ENCODE measurements around the gene ARPC1B. TPM values are rescaled to one million over a fixed set of nuclear protein-coding genes. Genes with fewer than 3 reads are reported as not detected.
"Not testable (repeated sequence)": the region's sequence is repeated elsewhere in the genome, so short reads cannot be mapped to it uniquely, and the experiment has no call there.

Gene ARPC1B
- polyA plus RNA-seq, 1 donor: 48.9 TPM

- no peak for DNase-seq
Observed at GRCh38 chr7:99368750-99369389, 5.7 kb upstream of the ARPC1B start.

GRCh38 chr7:99369767-99370391 lies 4.7 kb upstream of the ARPC1B start:
- peak; percentile 57 for DNase-seq

- DNase-seq: no peak
Observed at GRCh38 chr7:99371376-99371920, 3.1 kb upstream of the ARPC1B start.

GRCh38 chr7:99372275-99373090 lies 2.0 kb upstream of the ARPC1B start:
- no peak for DNase-seq

- no peak for DNase-seq
Observed at GRCh38 chr7:99373091-99374066, 1.2 kb upstream of the ARPC1B start.

- peak; percentile 80 for DNase-seq
Observed at GRCh38 chr7:99375070-99375807, 709 bp downstream of the ARPC1B start.

- DNase-seq: peak; percentile 72
Observed at GRCh38 chr7:99379043-99379577, 4.6 kb downstream of the ARPC1B start.

GRCh38 chr7:99379693-99380031 lies 5.1 kb downstream of the ARPC1B start:
- DNase-seq: not testable (repeated sequence)

GRCh38 chr7:99380032-99380822 lies 5.7 kb downstream of the ARPC1B start:
- DNase-seq: peak; percentile 40

- DNase-seq: no peak
Observed at GRCh38 chr7:99380823-99381663, 6.5 kb downstream of the ARPC1B start.

GRCh38 chr7:99381664-99382075 lies 7.1 kb downstream of the ARPC1B start:
- no peak for DNase-seq

- no peak for DNase-seq
Observed at GRCh38 chr7:99383203-99383602, 8.7 kb downstream of the ARPC1B start.

- no peak for DNase-seq
Observed at GRCh38 chr7:99383791-99384370, 9.4 kb downstream of the ARPC1B start.

GRCh38 chr7:99384523-99384922 lies 10.0 kb downstream of the ARPC1B start:
- DNase-seq: no peak

- DNase-seq: no peak
Observed at GRCh38 chr7:99385564-99385963, 11.0 kb downstream of the ARPC1B start.

GRCh38 chr7:99386584-99387238 lies 12.2 kb downstream of the ARPC1B start:
- no peak for DNase-seq

GRCh38 chr7:99387239-99387635 lies 12.7 kb downstream of the ARPC1B start:
- DNase-seq: not testable (repeated sequence)

GRCh38 chr7:99387912-99388311 lies 13.4 kb downstream of the ARPC1B start:
- no peak for DNase-seq
